GM19467 (cell line): ENCODE data around the gene STON2.

Experiments
- ATAC-seq: cut with Tn5 transposase; IDR thresholded peaks from one replicate; pipeline ENCODE4 v1.9.1; 2021; ENCODE audit warnings: mild to moderate bottlenecking, moderate library complexity; ENCODE audit not compliant: unreplicated experiment

STON2 gene

DNA sequence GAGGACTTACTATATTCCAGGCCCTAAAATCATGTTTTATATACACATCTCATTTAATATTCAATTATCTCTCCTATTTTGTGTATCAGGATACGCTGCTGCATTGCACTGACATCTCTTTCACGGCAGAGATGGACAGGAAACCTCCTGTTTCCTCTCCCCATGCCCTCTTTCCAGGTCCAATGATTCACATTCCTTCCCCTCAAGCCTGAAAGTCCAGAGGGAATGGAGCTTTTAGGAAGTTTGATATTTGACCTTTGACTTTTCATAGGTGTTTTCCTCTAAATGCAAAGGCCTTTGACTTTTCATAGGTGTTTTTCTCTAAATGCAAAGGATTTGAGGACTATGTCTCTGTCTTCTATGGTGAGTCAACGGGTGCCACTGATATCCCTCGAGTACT lies 89.5 kb downstream of the STON2 start:
- ATAC-seq: no peak

DNA sequence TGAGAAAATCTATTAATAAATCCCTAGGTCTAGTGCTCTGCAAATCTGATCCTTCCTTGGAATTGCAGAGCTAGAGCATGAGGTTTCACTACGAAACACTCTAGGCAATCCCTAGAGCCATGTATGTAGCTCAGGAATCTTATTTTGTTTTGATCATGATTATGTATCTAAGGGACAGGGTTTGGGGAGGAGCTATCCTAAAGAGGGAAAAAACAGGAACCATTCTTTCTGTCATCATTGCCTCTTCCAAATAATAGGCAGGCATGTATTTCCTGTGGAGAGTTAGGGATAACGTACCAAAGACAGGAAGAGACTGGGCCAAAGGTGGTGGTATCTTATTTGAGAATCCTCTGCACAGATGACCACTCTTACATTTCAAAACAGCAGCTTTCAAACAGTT lies 90.6 kb downstream of the STON2 start:
- no peak for ATAC-seq

DNA sequence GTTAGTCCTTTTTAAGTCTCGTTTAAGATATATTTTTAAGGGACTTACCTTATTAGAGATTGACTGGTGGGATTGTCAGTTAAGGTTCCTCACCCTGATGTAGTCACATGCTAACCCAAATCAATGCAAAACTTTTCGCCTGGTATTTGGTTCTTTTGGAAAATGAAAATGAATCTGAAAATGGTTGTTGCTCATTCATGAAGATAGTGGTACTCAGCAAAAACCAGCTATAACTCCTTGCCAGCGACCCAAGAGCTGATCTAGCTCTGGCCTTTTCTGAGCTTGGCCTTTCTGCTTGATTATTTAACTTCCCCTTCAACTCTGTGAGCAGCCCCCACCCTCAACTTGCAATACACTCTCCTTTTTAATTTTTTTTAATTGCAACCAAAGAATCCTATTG lies 94.4 kb downstream of the STON2 start:
- no peak for ATAC-seq

DNA sequence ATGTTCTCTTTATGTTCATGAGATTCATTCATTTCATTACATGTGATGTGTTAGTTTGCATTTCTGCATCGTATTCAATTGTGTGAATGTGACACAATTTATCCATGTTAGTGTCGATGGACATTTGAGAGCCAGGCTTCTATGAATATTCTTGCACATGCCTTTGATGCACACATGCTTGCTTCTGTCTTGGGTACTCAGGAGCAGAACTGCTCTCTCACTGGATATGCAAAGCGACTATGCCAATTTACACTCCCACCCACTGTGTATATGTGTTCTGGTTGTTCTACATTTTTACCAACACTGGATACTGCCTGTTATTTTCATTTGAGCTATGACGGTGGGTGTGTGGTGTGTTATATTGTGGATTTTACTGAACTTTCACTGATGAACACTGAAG lies 95.1 kb downstream of the STON2 start:
- ATAC-seq: no peak

DNA sequence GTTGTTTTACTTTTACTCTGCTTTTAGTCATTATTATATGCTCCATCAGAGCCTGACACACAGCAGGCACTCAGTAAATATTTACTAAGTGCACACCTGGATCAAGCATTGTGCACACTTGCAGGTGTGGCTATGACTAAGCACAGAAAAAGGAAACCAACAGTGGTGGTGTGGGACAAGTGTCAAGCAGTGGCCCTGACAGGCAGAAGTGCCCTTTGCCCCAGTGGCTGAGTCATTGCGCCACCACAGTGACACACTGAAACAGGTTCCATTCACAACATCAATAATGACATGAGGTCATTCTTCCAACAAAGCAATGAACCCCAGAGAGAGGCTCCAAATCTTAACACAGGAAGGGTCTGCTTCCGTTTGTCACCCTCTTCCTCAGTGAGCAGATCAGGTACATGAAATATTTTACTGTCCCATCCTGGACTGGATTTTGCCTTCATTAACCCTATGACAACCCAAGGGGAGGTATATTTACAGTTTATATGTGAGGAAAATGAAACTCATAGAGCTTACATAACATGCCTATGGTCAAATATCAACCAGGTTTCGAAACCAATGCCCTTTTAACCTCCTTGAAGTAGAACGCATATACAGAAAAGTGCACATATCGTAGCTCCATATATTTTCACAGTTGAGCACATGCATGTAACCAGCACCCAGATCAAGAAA lies 96.7 kb downstream of the STON2 start:
- ATAC-seq: peak; percentile 95

DNA sequence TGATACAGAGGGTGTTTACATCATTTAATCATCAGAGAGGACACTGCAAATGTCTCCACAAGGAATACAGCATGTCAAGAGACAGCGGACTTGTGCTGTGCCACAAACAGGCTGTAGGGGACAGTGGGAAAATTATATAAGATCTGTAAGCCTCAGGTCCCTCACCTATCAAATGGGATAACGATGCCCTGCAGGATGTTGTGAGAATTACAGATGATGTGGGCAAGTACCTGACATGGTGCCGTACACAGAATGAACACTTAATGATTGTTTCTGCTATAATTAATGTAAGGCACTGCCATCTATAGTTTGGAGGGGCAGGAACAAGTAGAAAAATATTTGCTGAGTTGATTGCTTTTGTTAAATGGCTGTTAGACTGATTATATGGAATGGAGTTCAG lies 97.5 kb downstream of the STON2 start:
- ATAC-seq: no peak

DNA sequence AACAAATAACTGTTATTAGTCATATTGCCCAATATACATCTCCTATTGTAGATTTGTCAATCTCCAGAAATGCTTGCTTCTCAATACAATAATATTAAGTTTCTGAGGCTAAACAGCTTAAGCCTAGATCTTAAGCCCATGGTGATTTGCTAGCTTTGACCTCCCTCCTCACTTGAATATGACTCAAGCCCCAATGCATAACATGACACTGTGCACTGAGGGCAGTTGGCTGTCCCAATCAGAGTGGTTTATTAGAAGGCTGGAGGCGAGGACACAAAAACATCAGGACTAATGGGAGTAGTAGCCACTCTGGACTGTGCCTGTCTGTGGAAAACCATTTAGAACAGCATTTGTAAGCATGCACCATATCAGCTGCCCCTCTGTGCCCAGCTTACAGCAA lies 98.3 kb downstream of the STON2 start:
- ATAC-seq: no peak

DNA sequence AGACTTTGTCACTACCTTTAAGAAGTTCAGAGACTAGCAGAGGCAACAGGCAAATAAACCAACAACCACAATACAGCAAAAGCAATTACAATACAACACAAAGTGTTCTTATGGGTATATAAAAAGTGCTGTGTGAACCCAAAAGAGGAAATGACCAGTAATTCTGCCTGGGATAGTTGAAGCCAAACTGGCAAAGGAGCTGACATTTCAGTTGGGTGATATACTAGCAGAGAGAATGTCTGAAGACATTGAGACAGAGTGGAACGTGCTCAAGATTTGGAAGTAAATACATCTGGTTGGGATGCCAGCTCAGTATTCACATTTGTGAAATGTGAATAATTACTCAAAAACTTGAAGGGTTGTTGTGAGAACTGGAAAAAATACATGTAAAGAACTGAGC lies 98.8 kb downstream of the STON2 start:
- no peak for ATAC-seq

DNA sequence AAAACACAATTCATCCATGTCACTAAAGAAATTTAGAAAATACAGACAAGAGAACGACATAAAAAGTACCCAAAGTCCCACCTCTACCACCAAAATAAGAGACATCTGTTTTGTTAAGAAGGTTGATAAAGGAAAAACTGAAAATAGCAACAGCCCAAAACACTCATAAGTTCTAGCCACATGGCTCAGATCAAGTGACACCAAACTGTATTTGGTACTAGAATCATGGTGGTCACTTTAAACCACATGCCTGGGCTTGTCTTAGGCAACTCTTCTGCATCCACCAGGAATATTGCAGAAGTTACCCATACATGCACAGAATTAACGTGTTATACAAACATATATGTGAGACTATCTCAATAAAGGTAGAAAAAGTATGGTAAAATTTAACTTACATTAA lies 101.2 kb downstream of the STON2 start:
- no peak for ATAC-seq

DNA sequence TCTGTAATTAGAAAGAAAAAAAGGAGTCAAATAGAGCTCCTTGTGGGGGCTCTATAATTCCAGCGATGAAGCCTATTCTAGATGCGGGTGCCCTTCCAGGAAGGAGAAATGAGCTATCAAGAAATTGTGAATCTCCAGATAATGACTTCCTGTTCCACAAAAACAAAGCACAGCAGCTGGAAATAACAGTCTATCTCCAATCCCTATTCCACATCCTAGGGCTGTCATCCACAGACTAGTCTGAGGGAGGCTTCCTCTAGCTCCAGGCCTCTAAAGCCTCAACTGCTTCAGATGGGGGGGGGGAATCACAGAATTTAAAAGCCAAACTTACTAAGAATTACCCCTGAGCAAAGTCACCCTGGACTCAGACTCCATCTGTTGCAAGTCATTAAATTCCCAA lies 102.0 kb downstream of the STON2 start:
- ATAC-seq: no peak

DNA sequence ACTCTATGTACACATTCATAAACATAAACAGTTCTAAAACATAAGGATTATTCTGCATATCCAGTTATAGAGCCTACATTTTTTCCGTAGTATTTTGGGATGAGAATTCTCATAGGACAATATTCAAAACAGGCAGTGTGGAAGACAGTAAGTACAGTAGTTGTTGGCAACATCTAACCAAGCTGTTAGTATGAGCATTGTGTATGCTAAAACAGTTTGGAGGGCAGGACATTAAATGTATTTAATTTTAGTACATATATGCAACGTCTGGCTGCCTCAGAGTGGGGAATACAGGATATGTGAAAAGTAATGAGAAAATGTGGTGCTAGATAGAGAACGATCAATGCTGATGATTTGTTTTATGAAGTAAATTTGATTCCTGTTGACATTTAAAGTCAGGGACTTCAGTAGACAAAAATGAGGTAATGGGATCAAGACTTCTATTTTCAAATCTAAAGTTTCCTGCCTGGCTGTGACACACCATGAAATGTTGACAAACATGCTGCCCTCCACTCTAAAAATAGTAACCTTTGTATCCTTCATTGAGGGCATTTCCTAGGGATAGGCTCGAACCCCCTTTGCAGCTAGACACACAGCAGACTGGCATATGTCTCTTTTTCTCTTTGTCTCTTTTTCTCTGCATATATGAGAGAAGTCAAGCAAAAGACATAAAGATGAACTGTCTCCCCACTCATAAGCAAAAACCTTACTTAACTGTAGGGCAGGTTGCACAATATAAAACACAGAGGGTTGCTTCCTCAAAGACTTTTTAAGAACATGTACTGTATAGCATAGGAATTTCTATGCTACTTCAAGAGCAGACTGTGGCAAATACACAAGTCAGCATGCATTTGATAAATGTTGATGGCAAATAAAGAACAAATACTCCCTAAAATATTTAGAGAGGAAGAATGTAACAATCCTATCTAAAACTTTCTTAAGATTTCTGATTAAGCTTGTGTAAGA lies 103.9 kb downstream of the STON2 start:
- no peak for ATAC-seq

DNA sequence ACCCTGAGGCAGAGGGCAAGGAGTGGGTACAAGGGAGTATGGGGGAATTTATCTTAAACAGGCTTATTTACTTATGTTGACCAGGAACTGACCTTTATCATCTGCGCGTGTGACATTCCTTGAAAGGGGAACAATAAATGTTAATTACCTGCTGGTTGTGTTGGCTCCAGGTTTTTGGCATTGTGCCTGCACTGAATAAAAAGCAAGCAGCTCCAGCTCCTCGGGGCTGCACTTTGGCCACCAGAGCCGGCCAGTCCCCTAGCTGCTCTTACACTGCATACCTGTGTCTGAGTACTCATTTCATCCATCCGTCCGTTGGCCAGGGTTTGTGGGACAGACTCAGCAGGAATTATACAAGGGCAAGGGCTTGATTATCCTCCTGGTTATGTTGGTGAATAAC lies 110.6 kb downstream of the STON2 start:
- no peak for ATAC-seq

DNA sequence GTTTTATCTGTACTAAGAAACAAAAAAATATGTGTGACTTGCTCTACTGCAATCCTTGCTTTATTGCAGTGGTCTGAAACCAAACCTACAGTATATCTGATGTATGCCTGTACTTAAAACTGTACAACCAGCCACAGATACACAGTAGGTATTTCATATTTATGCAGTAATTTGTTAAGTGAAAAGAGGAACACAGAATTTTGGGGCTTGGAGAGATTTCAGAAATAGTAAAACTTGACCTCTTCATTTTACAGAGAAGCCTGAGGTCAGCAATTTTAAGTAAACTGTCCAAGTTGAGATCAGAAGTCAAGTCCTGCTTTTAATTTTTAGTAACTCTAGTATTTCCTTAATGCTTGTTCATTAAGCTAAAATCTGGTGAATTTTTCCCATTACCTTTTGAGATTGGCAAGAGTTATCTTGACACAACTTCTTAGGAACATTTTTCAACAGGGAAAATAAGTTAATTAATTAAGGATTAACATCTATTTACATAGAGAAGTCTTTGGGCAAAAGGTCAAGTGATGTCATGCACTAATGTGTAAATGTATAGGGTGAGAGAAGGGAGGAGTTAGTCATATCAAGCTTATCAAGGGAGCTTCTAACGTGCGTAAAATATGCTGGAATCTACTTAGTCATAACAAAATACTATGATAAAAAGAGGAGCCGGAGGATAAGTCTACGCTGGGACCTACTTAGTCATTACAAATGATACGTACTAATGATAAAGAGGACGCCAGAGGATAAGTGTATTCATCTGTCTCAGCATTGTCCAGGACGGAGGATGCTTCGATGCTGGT lies 113.4 kb downstream of the STON2 start:
- ATAC-seq: no peak

DNA sequence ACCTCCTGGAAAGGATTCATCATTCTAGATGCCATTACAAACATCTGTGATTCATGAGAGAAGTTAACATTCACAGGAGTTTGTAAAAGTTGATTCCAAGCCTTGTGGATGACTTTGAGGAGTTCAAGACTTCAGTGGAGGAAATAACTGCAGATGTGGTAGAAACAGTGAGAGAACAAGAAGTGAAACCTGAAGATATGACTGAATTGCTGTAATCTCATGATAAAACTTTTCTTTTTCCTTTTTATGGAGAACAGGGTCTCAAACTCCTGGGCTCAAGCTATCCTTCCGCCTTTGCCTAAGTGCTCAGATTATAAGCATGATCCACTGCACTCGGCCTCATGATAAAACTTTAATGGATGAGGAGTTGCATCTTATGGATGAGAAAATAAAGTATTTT lies 114.9 kb downstream of the STON2 start:
- ATAC-seq: no peak

DNA sequence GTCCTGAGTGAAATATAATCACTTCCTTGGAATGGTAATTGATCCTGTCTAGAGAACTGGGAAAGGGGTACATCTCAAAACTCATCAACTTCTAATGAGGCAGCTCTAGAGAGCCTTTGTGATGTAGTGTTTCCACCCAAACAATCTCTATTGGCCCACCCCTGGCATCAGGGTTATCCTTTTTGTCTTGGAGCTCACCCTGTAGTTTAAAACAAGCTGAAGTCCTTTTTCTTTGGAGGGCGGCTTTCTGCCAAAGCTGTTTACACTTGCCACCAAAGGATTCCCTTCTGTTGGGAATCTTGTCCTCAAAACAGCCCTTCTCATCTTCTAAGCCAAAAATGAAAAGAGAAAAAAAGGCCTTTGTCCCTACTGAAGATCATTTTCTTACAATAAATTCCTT lies 118.8 kb downstream of the STON2 start:
- ATAC-seq: no peak

DNA sequence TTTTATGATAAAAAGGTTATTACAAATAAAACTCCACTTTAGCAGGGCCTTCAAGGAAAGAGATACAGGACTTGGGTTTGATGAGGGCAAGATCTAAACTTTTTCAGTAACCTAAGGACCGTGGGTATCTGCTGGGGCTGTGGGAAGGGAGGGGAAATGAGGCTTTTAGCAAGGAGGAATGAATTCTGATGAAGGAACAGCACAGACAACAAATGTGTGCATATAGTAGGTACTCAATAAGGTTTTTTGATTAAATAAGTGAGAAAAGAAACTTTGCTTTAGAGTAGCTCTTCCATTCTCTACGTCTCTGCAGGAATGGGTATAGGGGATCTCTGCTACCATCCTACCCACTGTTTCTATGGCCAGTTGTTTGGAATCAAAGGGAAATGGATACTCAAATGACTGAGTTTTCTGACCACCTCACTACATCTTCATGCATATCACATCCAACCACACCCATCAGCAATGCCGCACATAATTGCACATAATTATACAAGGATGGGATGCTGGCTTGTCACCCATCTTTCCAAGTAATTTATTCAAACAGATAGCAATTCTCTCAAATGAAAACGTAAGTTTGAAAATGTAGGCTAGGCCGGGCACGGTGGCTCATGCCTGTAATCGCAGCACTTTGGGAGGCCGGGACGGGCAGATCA lies 119.9 kb downstream of the STON2 start:
- no peak for ATAC-seq

DNA sequence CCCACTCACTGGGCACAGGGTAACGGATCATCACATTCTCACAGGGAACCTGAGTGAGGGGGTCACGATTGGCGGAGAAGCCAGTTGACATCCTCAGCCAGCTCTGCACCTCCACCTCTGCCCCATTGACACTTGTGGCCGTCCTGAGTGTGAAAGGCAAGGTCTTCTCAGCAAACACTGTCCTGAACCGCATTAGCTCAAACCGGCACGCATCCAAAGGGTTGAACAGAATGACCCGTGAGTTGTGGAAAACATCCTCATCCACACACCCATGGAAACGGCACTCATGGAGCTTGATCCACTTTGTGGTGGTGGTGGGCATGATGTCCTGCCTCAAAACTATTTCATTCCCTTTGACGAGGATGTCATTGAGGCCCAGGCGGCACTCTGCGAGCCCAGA lies 123.0 kb downstream of the STON2 start:
- no peak for ATAC-seq

DNA sequence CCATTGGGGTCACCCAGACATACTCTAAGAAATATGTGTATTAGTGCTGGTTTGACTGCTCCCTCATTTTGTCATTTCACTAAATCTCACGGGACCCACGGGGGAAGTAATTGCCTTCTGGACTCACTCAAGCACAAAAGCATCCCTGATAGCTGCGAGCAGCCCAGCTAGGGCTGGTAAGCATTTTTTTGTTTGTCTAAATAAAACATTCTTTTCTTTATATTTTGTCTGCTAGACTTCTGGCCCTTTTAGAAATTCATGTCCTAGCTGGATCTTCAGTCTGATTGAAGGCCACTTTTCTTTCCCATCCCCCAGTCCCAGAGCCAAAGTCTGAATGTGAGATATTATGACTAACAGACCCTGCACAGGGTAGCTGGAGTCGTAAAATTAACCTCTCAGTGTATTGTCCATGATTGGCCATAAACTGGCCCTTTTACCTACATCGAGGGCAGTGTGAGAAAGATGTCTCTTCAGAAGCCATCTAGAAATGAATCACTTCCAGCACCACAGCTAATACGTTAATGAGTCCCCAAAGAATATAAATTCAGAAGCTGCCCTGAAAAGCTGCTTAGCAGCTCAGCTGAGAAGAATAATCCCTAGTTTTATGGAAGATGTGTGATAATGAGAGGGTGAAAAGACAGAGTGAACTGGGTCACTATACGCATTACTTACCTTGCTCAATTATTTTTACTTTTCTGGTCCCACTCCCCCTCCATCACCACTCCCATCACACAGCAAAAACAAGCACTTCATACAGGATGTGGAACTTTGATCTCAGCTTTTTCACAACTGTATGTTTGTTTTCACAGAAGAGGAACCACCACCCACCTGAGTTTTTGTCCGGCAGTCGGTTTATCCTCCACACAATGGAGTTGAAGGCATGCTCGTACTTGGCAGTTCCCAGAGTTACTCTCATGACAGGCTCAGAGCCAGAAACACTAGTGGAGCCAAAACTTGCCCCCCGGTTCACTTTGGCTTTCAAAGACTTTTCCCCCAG lies 123.8 kb downstream of the STON2 start:
- ATAC-seq: peak; percentile 53

DNA sequence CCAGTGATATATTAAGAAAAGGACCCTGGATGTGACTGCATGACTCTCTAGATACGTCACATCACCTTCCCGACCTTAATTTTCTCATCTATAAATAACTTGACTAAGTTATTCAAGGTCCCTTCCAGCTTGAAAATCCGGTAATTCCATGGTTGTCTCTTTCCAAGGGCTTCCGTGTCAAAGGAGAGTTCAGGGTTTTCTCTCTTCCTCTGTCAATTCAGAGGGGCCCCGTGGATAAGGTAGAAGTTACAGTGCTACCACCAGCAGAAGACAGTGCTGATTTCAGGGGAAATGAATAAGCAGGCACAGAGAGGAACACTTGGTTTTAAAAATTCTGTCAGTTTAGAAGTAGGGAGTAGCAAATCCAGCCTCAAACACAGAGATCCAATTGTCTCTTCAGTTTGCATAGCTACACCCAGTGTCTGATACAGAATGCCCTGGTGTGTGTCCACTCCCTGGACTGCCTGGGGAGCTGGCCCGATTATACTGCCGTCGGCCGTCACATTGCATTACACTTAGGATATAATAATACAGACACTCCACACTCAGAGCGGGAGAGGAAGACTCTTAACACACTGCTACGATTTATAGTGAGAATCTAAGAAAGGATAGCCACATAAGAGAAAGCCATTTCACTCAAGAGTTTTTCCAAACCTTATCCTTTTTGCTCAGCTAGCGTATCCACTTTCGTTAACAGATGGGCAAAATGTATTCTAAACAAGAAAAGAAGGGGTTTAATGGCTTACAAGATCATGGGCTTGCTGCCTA lies 124.6 kb downstream of the STON2 start:
- ATAC-seq: no peak
